PC-9 (cell line): ENCODE results near the gene SPACDR. TPM values are rescaled to one million over a fixed set of nuclear protein-coding genes. Genes with fewer than 3 reads are reported as not detected.

Experiments
- BruUV-seq: library from RNA; stranded (reverse); fragments of 400-500 nt; replicated peaks from 2 replicates; lab custom pipeline; 2021; lab: Mats Ljungman, UMichigan
- CTCF ChIA-PET: fragments of 300-600 bp; sonication (Branson Sonifier 250); formaldehyde crosslinking; loops from one replicate; lab custom pipeline; 2022; ENCODE audit warnings: antibody characterized with exemption; lab: Charles Lee
- POLR2A ChIA-PET: fragments of 300-600 bp; sonication (Branson Sonifier 250); formaldehyde crosslinking; loops from one replicate; lab custom pipeline; 2022; ENCODE audit warnings: antibody characterized with exemption; ENCODE audit not compliant: unreplicated experiment; lab: Charles Lee
- DNase-seq, 2 experiments: peaks; one replicate each; pipeline versions ENCODE4 v3.0.0 to v3.0.0-alpha.2; 2015 to 2022; ENCODE audit warnings: mixed read lengths in 1 of 2
- H2AFZ ChIP-seq: fragments of 200-600 bp; sonication (generic); 2 replicates; pipeline ENCODE4 v1.8.1; 2017; ENCODE audit warnings: antibody characterized with exemption
- H3F3A ChIP-seq: fragments of 200-600 bp; sonication (generic); 2 replicates; pipeline ENCODE4 v1.8.1; 2017; ENCODE audit warnings: antibody characterized with exemption, mild to moderate bottlenecking, low read depth; ENCODE audit not compliant: insufficient read depth
- H3K27ac ChIP-seq: fragments of 200-600 bp; sonication (generic); 2 replicates; pipeline ENCODE4 v1.6.1; 2016; ENCODE audit warnings: mixed run types
- H3K27me3 ChIP-seq: fragments of 200-600 bp; sonication (generic); 2 replicates; pipeline ENCODE4 v1.6.1; 2016; ENCODE audit warnings: low read depth, mixed run types; ENCODE audit not compliant: insufficient read depth
- H3K36me3 ChIP-seq: fragments of 200-600 bp; sonication (generic); 2 replicates; pipeline ENCODE4 v1.6.1; 2016; ENCODE audit warnings: low read depth, mixed run types
- H3K4me1 ChIP-seq: fragments of 200-600 bp; sonication (generic); replicated peaks from 2 replicates; pipeline ENCODE4 v1.6.1; 2016; ENCODE audit warnings: mixed run types; ENCODE audit not compliant: insufficient read depth
- H3K4me2 ChIP-seq: fragments of 200-600 bp; sonication (generic); 2 replicates; pipeline ENCODE4 v1.6.1; 2017; ENCODE audit warnings: mixed run types
- H3K4me3 ChIP-seq: fragments of 200-600 bp; sonication (generic); 2 replicates; pipeline ENCODE4 v1.6.1; 2016; ENCODE audit warnings: mixed run types
- H3K79me2 ChIP-seq: fragments of 200-600 bp; sonication (generic); 2 replicates; pipeline ENCODE4 v1.6.1; 2017; ENCODE audit warnings: low read depth, mixed run types
- H3K9me2 ChIP-seq: fragments of 200-600 bp; sonication (generic); 2 replicates; pipeline ENCODE4 v1.8.1; 2017; ENCODE audit warnings: mild to moderate bottlenecking; ENCODE audit not compliant: insufficient read depth
- H3K9me3 ChIP-seq: fragments of 200-600 bp; sonication (generic); 2 replicates; pipeline ENCODE4 v1.8.1; 2016; ENCODE audit warnings: low read depth; ENCODE audit not compliant: insufficient read depth
- H4K20me1 ChIP-seq: fragments of 200-600 bp; sonication (generic); 2 replicates; pipeline ENCODE4 v1.8.1; 2017; ENCODE audit not compliant: insufficient read depth
- CTCF ChIP-seq: fragments of 200-600 bp; sonication (generic); conservative IDR thresholded peaks from 2 replicates; pipeline ENCODE4 v1.6.1; 2017; ENCODE audit warnings: mixed run types, antibody characterized with exemption, mild to moderate bottlenecking, moderate library complexity
- EZH2 ChIP-seq: fragments of 200-600 bp; sonication (generic); IDR thresholded peaks from 2 replicates; pipeline ENCODE4 v1.8.0; 2017; ENCODE audit warnings: antibody characterized with exemption, low read depth
- intact Hi-C: fragments of 100-400 bp; cut with micrococcal nuclease; formaldehyde crosslinking; loops from one replicate; pipeline ENCODE4 v1.10.0; 2022; ENCODE audit not compliant: unreplicated experiment
- total RNA-seq: library from RNA; stranded (reverse); gene quantifications from 2 replicates; pipeline ENCODE4 v1.2.3, GENCODE V29; 2021

The SPACDR gene
- total RNA-seq, 1 experiment from 2014 or later: 1.4 TPM

- peaks cover 10% of the 10 kb centered on the region; the same call in 1 of the 2 replicates for H3F3A ChIP-seq
- no peaks in the 10 kb centered on the region for H3K9me2 ChIP-seq
- no peak overlapping the region for H3K27ac ChIP-seq
- H3K4me1 ChIP-seq: peaks cover 22% of the 10 kb centered on the region
- no peaks in the 10 kb centered on the region for H3K9me3 ChIP-seq
- ChIA-PET CTCF (interaction anchor here (0.6 to 0.8 kb wide), 2 partner anchors 41 to 66 kb away, joined by 6 read pairs; partner anchors contain the start of gene PPP1R35), POLR2A (no interaction called here)
- H3K79me2 ChIP-seq: peaks cover 28% of the 10 kb centered on the region
- H2AFZ ChIP-seq: no peak overlapping the region
- H3K36me3 ChIP-seq: no peaks in the 10 kb centered on the region
- no peaks in the 10 kb centered on the region for H3K27me3 ChIP-seq
- H3K4me2 ChIP-seq: peak overlapping the region; percentile 61
- BruUV-seq: no TSS peak
- H4K20me1 ChIP-seq: peaks cover 4% of the 10 kb centered on the region; the same call in 1 of the 2 replicates
- TF ChIP-seq EZH2 (no peak), CTCF (no peak)
- H3K4me3 ChIP-seq: peak overlapping the region; percentile 95
- no peak for DNase-seq
- intact Hi-C loops: no loop called here
These were observed 13.8 kb upstream of the SPACDR start for GRCh38 chr7:100477871-100478267.

- Histone ChIP-seq H3K9me2 (no peaks in the 10 kb centered on the region), H3K4me2 (peak overlapping the region; percentile 61), H4K20me1 (peaks cover 4% of the 10 kb centered on the region; the same call in 1 of the 2 replicates), H3K4me3 (peak overlapping the region; percentile 95), H3K36me3 (no peaks in the 10 kb centered on the region), H3K27ac (no peak overlapping the region), H3K4me1 (peaks cover 16% of the 10 kb centered on the region), H3F3A (peaks cover 10% of the 10 kb centered on the region; the same call in 1 of the 2 replicates), H3K79me2 (peaks cover 28% of the 10 kb centered on the region), H3K9me3 (no peaks in the 10 kb centered on the region), H3K27me3 (no peaks in the 10 kb centered on the region), H2AFZ (no peak overlapping the region)
- no peak for DNase-seq
- BruUV-seq: no TSS peak
- CTCF ChIA-PET: interaction anchor here (0.6 kb wide), 2 partner anchors 67 to 83 kb away, joined by 3 to 6 read pairs; no protein-coding TSS in a partner anchor
- intact Hi-C loops: no loop called here
- TF ChIP-seq EZH2 (no peak), CTCF (no peak)
- POLR2A ChIA-PET: no interaction called here
These were observed 13.1 kb upstream of the SPACDR start for GRCh38 chr7:100476903-100477870.

- no peak for DNase-seq
- Histone ChIP-seq H3K27me3 (no peaks in the 10 kb centered on the region), H3K9me3 (no peaks in the 10 kb centered on the region), H3K9me2 (no peaks in the 10 kb centered on the region), H4K20me1 (peaks cover 4% of the 10 kb centered on the region; the same call in 1 of the 2 replicates), H3K4me1 (peaks cover 12% of the 10 kb centered on the region), H3F3A (peaks cover 5% of the 10 kb centered on the region; the same call in 1 of the 2 replicates), H2AFZ (no peak overlapping the region), H3K36me3 (no peaks in the 10 kb centered on the region), H3K4me3 (no peak overlapping the region), H3K4me2 (peak overlapping the region; percentile 61; the same call in 1 of the 2 replicates), H3K27ac (no peak overlapping the region), H3K79me2 (peaks cover 28% of the 10 kb centered on the region)
- CTCF ChIA-PET: interaction anchor here (0.6 kb wide), 2 partner anchors 44 to 84 kb away, joined by 3 to 9 read pairs; no protein-coding TSS in a partner anchor
- intact Hi-C loops: no loop called here
- no peak for TF ChIP-seq CTCF
- TF ChIP-seq EZH2: no peak
- BruUV-seq: TSS peak; percentile 9
- POLR2A ChIA-PET: interaction anchor here (0.5 kb wide), 1 partner anchor 156 kb away, joined by 3 read pairs; no protein-coding TSS in a partner anchor
These were observed 12.2 kb upstream of the SPACDR start for GRCh38 chr7:100476101-100476780.
